Effector memory CD8-positive, alpha-beta T cell (primary cell): ENCODE data around the gene NEMP2.

Experiments used
- ATAC-seq: fragments of 150-1000 bp; cut with Tn5 transposase; replicated peaks from 2 replicates; pipeline ENCODE4 v1.10.0; 2021; ENCODE audit warnings: mild to moderate bottlenecking, moderate library complexity
- DNase-seq, 3 experiments: peaks; one replicate each; pipeline ENCODE4 v3.0.0; 2021
- H3K27ac Mint-ChIP-seq, 2 donors: one replicate each; pipeline ENCODE4 v1.8.0; 2022; ENCODE audit warnings: mild to moderate bottlenecking in 2 of 2, mixed read lengths in 2 of 2, moderate library complexity in 2 of 2
- H3K27me3 Mint-ChIP-seq, 2 donors: one replicate each; pipeline ENCODE4 v1.8.0; 2022; ENCODE audit warnings: mixed read lengths in 2 of 2
- H3K36me3 Mint-ChIP-seq: one replicate; pipeline ENCODE4 v1.8.0; 2022; ENCODE audit warnings: mild to moderate bottlenecking, moderate library complexity, mixed read lengths; ENCODE audit not compliant: insufficient read depth
- H3K4me1 Mint-ChIP-seq, 2 donors: one replicate each; pipeline ENCODE4 v1.8.0; 2022; ENCODE audit warnings: low read depth in 2 of 2, mixed read lengths in 2 of 2
- H3K4me3 Mint-ChIP-seq, 2 donors: one replicate each; pipeline ENCODE4 v1.8.0; 2022; ENCODE audit warnings: mild to moderate bottlenecking in 2 of 2, mixed read lengths in 2 of 2, moderate library complexity in 2 of 2
- H3K9me3 Mint-ChIP-seq, 2 donors: one replicate each; pipeline ENCODE4 v1.8.0; 2022; ENCODE audit warnings: mixed read lengths in 2 of 2

NEMP2 gene

GRCh38 chr2:190545555-190546385, 11.2 kb upstream of the NEMP2 start:
- ATAC-seq: no peak
- no peak for DNase-seq

DNA sequence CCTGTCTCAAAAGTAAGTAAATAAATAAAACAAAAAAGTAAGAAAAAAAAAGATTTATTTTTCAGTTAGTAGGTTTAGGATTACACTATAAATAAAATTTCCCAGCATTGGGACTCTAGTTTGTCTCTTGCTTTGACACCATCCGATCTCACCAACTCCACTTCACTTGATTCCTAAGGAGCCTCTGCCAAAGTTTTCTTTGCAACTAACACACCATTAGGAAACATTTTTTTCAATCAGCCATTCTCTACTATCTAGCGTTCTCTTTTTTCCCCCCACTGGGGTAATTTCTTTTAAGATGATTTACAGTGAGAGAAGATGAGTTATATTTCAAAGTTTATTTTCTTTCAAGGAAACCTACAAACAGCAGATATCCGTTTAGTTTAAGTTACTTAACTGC, 10.6 kb upstream of the NEMP2 start:
- H3K27me3 Mint-ChIP-seq: no peaks in the 10 kb centered on the region
- H3K9me3 Mint-ChIP-seq: peaks cover 10 to 24% of the 10 kb centered on the region in 2 donors
- peaks cover 4% of the 10 kb centered on the region for H3K36me3 Mint-ChIP-seq
- DNase-seq (no peak), ATAC-seq (no peak)
- no peak overlapping the region for H3K27ac Mint-ChIP-seq
- H3K4me1 Mint-ChIP-seq: peaks cover 0 to 4% of the 10 kb centered on the region in 2 donors
- H3K4me3 Mint-ChIP-seq: no peak overlapping the region

More at GRCh38 chr2:190545555-190546385, 11.2 kb upstream of the NEMP2 start:
- Mint-ChIP-seq H3K27me3 (no peaks in the 10 kb centered on the region), H3K36me3 (no peaks in the 10 kb centered on the region), H3K4me3 (no peak overlapping the region), H3K9me3 (peaks cover 8 to 18% of the 10 kb centered on the region in 2 donors), H3K4me1 (peaks cover 0 to 4% of the 10 kb centered on the region in 2 donors), H3K27ac (no peak overlapping the region)

DNA sequence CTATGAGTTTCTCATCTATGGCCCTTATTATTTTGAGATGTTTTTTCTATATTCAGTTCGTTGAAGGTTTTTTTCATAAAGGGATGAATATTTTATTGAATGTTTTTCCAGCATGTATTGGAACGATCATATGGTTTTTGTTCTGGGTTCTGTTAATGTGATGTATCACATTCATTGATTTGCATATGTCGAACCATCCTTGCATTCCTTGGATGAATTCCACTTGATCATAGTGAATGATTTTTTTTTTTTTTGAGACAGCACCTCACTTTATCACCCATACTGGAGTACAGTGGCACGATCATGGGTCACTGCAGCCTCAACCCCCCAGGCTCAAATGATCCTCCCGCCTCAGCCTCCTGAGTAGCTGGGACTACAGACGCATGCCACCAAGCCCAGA, 5.5 kb upstream of the NEMP2 start:
- Mint-ChIP-seq H3K27ac (no peak overlapping the region), H3K27me3 (no peaks in the 10 kb centered on the region), H3K4me3 (no peak overlapping the region), H3K9me3 (peaks cover 18 to 31% of the 10 kb centered on the region in 2 donors), H3K36me3 (peaks cover 5% of the 10 kb centered on the region), H3K4me1 (peaks cover 7 to 13% of the 10 kb centered on the region in 2 donors)
- DNase-seq: no peak
- ATAC-seq: no peak

DNA sequence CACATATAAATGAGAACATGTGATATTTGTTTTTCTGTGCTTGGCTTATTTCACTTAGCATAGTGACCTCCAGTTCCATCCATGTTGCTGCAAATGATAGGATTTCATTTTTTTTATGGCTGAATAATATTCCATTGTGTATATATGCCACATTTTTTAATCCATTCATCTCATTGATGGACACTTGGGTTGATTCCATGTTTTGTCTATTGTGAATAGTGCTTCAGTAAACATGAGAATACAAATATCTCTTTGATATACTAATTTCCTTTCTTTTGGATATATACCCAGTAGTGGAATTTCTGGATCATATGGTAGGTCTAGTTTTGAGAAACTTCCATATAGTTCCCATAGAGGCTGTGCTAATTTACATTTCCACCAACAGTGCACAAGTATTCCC, 3.7 kb upstream of the NEMP2 start:
- Mint-ChIP-seq H3K27ac (peak overlapping the region in 1 of 2 donors; percentile 82), H3K36me3 (peaks cover 17% of the 10 kb centered on the region)

GRCh38 chr2:190537765-190538164, 3.2 kb upstream of the NEMP2 start:
- Mint-ChIP-seq H3K4me1 (peaks cover 17 to 24% of the 10 kb centered on the region in 2 donors), H3K9me3 (peaks cover 18 to 31% of the 10 kb centered on the region in 2 donors), H3K27ac (peak overlapping the region in 1 of 2 donors; percentile 82), H3K27me3 (no peaks in the 10 kb centered on the region), H3K4me3 (no peak overlapping the region), H3K36me3 (peaks cover 17% of the 10 kb centered on the region)
- DNase-seq (no peak), ATAC-seq (no peak)

More for the DNA sequence above, 3.7 kb upstream of the NEMP2 start:
- peaks cover 15 to 22% of the 10 kb centered on the region in 2 donors for H3K4me1 Mint-ChIP-seq
- DNase-seq (no peak), ATAC-seq (no peak)
- H3K4me3 Mint-ChIP-seq: no peak overlapping the region
- peaks cover 18 to 31% of the 10 kb centered on the region in 2 donors for H3K9me3 Mint-ChIP-seq
- no peaks in the 10 kb centered on the region for H3K27me3 Mint-ChIP-seq

GRCh38 chr2:190535586-190535985, 1.1 kb upstream of the NEMP2 start:
- DNase-seq (no peak), ATAC-seq (no peak)
- H3K36me3 Mint-ChIP-seq: peaks cover 17% of the 10 kb centered on the region
- peak overlapping the region; percentile 89 to 95 for H3K4me3 Mint-ChIP-seq
- H3K27ac Mint-ChIP-seq: peak overlapping the region; percentile 99
- H3K4me1 Mint-ChIP-seq: peaks cover 21 to 25% of the 10 kb centered on the region in 2 donors
- H3K27me3 Mint-ChIP-seq: no peaks in the 10 kb centered on the region
- peaks cover 9 to 11% of the 10 kb centered on the region in 2 donors for H3K9me3 Mint-ChIP-seq

DNA sequence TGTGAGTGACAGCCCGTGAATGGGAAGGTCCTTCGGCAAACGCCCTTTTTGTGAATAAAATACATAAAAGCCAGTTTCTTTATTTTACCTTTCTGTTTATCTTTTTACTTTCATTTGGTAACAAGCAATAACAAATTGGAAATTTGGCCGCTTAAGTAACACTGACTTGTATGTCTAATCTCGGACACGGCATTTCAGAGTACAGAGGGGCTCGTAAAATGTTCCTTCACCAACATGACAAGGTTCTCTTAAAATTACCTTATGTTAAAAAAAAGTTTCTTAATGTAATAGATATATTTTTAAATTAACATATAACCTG, 558 bp upstream of the NEMP2 start:
- peaks cover 6 to 8% of the 10 kb centered on the region in 2 donors for H3K9me3 Mint-ChIP-seq
- no peak for ATAC-seq
- peaks cover 21 to 27% of the 10 kb centered on the region in 2 donors for H3K4me1 Mint-ChIP-seq
- peaks cover 13% of the 10 kb centered on the region for H3K36me3 Mint-ChIP-seq
- peak overlapping the region; percentile 89 to 95 for H3K4me3 Mint-ChIP-seq
- no peaks in the 10 kb centered on the region for H3K27me3 Mint-ChIP-seq
- no peak for DNase-seq
- peak overlapping the region; percentile 99 for H3K27ac Mint-ChIP-seq

- DNase-seq (peak; percentile 41 to 48 (median 44)), ATAC-seq (peak; percentile 65)
- Mint-ChIP-seq H3K4me1 (peaks cover 28 to 32% of the 10 kb centered on the region in 2 donors), H3K27me3 (no peaks in the 10 kb centered on the region), H3K27ac (peak overlapping the region; percentile 99), H3K36me3 (peaks cover 12% of the 10 kb centered on the region), H3K9me3 (peaks cover 0 to 4% of the 10 kb centered on the region in 2 donors), H3K4me3 (peak overlapping the region; percentile 89 to 95)
These were observed 583 bp downstream of the NEMP2 start for GRCh38 chr2:190533968-190534309.

GRCh38 chr2:190533175-190533967, 1.2 kb downstream of the NEMP2 start:
- H3K4me1 Mint-ChIP-seq: peaks cover 30 to 35% of the 10 kb centered on the region in 2 donors
- peak overlapping the region; percentile 99 for H3K27ac Mint-ChIP-seq
- ATAC-seq (no peak), DNase-seq (no peak)
- H3K9me3 Mint-ChIP-seq: no peaks in the 10 kb centered on the region
- H3K27me3 Mint-ChIP-seq: no peaks in the 10 kb centered on the region
- H3K36me3 Mint-ChIP-seq: peaks cover 12% of the 10 kb centered on the region
- H3K4me3 Mint-ChIP-seq: peak overlapping the region; percentile 89 to 95

GRCh38 chr2:190532581-190532980, 1.9 kb downstream of the NEMP2 start:
- ATAC-seq (no peak), DNase-seq (no peak)
- Mint-ChIP-seq H3K27ac (peak overlapping the region; percentile 99), H3K4me3 (no peak overlapping the region), H3K27me3 (no peaks in the 10 kb centered on the region), H3K9me3 (no peaks in the 10 kb centered on the region), H3K4me1 (peaks cover 32 to 35% of the 10 kb centered on the region in 2 donors), H3K36me3 (peaks cover 12% of the 10 kb centered on the region)

DNA sequence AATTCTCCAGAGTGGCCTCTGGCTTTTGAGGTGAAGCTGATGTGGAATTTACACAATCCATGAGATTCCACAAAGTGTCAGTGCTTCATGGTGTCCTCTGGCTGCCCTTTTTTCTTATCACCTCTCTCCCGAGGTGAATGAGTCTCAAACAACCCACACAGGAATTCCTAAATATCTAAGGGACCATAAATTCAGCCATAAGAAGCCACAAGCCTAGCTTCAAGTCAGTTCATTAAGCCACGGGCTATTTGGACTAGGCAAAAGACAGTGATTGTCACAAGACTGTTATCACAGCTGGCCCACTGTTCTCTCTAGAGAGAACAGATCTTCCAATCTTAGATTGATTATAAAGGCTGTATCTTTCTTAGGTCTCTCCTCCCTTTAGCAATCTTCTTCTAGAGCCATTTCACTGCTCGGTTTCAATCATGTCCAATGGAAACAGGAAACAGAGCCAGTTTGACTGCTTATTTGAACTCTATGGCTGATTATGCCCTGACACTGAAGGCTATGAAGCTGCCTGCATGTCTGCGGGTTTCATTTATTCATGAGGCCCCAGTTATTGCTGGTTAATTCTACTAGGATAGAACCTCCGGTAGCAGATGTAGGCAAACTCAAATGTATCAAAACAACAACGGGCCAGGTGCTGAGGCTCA, 4.1 kb downstream of the NEMP2 start:
- Mint-ChIP-seq H3K4me3 (no peak overlapping the region), H3K27ac (peak overlapping the region in 1 of 2 donors; percentile 12), H3K36me3 (peaks cover 12% of the 10 kb centered on the region), H3K27me3 (no peaks in the 10 kb centered on the region), H3K9me3 (no peaks in the 10 kb centered on the region), H3K4me1 (peaks cover 29 to 31% of the 10 kb centered on the region in 2 donors)
- no peak for ATAC-seq
- no peak for DNase-seq

- H3K9me3 Mint-ChIP-seq: no peaks in the 10 kb centered on the region
- ATAC-seq: no peak
- H3K4me1 Mint-ChIP-seq: peaks cover 29 to 31% of the 10 kb centered on the region in 2 donors
- no peaks in the 10 kb centered on the region for H3K27me3 Mint-ChIP-seq
- peak overlapping the region in 1 of 2 donors; percentile 12 for H3K27ac Mint-ChIP-seq
- H3K36me3 Mint-ChIP-seq: peaks cover 12% of the 10 kb centered on the region
- DNase-seq: no peak
- no peak overlapping the region for H3K4me3 Mint-ChIP-seq
These were observed 4.9 kb downstream of the NEMP2 start for GRCh38 chr2:190529486-190530247.
